GM20000 (cell line): ENCODE measurements around the gene TTC9C.

Experiments
- DNase-seq: peaks from one replicate; pipeline ENCODE4 v3.0.0; 2012; ENCODE audit warnings: low spot score
- TF ChIP-seq, protein P1 (sequence below): IDR thresholded peaks from 2 replicates; pipeline ENCODE4 v1.5.1; 2012; ENCODE audit warnings: mild to moderate bottlenecking, control low read depth; ENCODE audit errors: extremely low read depth, missing control alignments

TTC9C gene

DNA sequence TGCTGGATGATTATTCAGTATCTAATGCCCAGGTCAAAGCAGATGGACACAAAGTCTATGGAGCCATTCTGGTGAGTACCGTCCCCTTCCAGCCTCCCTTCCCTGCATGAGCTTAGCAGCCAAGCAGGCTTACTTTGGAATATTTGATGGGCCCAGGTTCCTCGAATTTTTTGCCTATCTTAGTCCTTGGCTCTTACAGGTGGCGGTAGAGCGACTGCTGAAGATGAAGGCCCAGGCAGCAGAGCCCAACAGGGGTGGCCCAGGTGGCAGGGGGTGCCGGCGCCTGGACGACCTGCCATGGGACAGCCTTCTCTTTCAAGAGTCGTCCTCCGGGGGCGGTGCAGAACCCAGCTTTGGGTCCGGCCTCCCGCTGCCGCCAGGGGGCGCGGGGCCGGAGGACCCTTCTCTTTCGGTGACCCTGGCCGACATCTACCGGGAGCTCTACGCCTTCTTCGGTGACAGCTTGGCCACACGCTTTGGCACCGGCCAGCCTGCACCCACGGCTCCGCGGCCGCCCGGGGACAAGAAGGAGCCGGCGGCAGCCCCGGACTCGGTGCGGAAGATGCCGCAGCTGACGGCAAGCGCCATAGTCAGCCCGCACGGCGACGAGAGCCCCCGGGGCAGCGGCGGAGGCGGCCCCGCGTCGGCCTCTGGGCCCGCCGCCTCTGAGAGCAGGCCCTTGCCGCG is 58.2 kb downstream of the TTC9C start:
- TF ChIP-seq, protein P1, sequence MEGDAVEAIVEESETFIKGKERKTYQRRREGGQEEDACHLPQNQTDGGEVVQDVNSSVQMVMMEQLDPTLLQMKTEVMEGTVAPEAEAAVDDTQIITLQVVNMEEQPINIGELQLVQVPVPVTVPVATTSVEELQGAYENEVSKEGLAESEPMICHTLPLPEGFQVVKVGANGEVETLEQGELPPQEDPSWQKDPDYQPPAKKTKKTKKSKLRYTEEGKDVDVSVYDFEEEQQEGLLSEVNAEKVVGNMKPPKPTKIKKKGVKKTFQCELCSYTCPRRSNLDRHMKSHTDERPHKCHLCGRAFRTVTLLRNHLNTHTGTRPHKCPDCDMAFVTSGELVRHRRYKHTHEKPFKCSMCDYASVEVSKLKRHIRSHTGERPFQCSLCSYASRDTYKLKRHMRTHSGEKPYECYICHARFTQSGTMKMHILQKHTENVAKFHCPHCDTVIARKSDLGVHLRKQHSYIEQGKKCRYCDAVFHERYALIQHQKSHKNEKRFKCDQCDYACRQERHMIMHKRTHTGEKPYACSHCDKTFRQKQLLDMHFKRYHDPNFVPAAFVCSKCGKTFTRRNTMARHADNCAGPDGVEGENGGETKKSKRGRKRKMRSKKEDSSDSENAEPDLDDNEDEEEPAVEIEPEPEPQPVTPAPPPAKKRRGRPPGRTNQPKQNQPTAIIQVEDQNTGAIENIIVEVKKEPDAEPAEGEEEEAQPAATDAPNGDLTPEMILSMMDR, result peak; percentile 99
- DNase-seq, result peak; percentile 93

DNA sequence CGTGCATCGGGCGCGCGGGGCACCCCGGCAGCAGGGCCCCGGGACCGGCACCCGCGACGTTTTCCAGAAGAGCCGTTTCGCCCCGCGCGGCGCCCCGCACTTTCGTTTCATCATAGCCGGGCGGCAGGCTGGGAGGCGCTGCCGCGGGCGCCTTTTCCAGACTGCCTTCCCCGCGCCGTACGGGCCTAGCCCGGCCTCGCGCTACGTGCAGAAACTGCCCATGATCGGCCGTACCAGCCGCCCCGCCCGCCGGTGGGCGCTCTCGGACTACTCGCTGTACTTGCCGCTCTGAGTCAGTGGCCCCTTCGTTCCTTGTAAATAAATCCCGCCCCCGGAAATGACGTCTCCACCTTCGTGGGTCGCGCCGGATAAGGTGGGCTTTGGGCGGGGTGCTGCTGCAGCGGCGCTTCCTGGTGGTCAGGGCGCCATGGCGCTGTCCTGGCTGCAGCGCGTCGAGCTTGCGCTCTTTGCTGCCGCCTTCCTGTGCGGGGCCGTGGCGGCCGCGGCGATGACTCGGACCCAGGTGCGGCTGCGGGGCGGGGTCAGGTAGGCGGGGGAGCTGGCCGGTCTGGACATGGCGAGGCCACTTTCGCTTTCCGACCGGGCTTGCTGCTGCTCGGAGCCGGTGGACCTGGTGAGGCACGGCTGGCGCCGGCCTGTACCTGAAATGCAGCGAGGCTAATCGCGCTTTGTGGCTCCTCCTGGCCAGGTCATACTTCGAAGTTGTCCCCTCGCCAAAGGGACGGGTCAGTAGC is 58.9 kb downstream of the TTC9C start, which contains the start of gene TMEM179B:
TSS of gene TMEM179B (plus strand) at position 398 of the 755 bp plus-strand sequence. CDS start at position 428, 30 bp downstream.
- DNase-seq, result peak; percentile 98
- TF ChIP-seq, protein P1, result peak; percentile 56
